Lower lobe of right lung (tissue), 2 donors: ENCODE measurements around the gene CHRNA7. TPM values are rescaled to one million over a fixed set of nuclear protein-coding genes. Genes with fewer than 3 reads are reported as not detected.

Experiments
- ATAC-seq, 2 donors: fragments of 200-7000 bp; cut with Tn5 transposase; one replicate each; pipeline ENCODE4 v1.9.1; 2020 to 2022; ENCODE audit warnings: mild to moderate bottlenecking in 2 of 2, moderate library complexity in 2 of 2
- DNase-seq: peaks from one replicate; pipeline ENCODE4 v3.0.0-alpha.2; 2020
- H3K27ac ChIP-seq: fragments of 200-600 bp; one replicate; pipeline ENCODE4 v1.8.0; 2022
- H3K27me3 ChIP-seq: fragments of 200-600 bp; one replicate; pipeline ENCODE4 v1.8.0; 2022; ENCODE audit warnings: low read depth
- H3K36me3 ChIP-seq: fragments of 200-600 bp; one replicate; pipeline ENCODE4 v1.8.0; 2022; ENCODE audit warnings: mild to moderate bottlenecking
- H3K4me1 ChIP-seq: fragments of 200-600 bp; one replicate; pipeline ENCODE4 v1.8.0; 2022
- H3K4me3 ChIP-seq: fragments of 200-600 bp; one replicate; pipeline ENCODE4 v1.8.0; 2022; ENCODE audit warnings: mild to moderate bottlenecking
- H3K9me3 ChIP-seq: fragments of 200-600 bp; one replicate; pipeline ENCODE4 v1.8.0; 2022
- CTCF ChIP-seq: fragments of 200-600 bp; IDR thresholded peaks from one replicate; pipeline ENCODE4 v1.8.0; 2022; ENCODE audit warnings: antibody characterized with exemption, mild to moderate bottlenecking
- intact Hi-C: fragments of 100-400 bp; cut with DNase I; formaldehyde crosslinking; loops from one replicate; pipeline ENCODE4 v1.11.0; 2022
- total RNA-seq: library from RNA; stranded (reverse); fragmentation: NEBNext Ultra II Directional; extraction: Animal tissue kit (Norgen Biotek cat#: 25700); gene quantifications from one replicate; pipeline ENCODE4 v1.2.1, GENCODE V29; 2021
- donor health status: DM: no; HTN: yes; CAD: no; lungs with severe emphysema.

Gene CHRNA7
- total RNA-seq, 1 donor from 2014 or later, result 0.92 TPM

GRCh38 chr15:32096916-32097617 is 66.8 kb downstream of the CHRNA7 start:
- TF ChIP-seq CTCF, result no peak
- H3K27me3 ChIP-seq, result no peaks in the 10 kb centered on the region
- H3K27ac ChIP-seq, result no peak overlapping the region
- no peaks in the 10 kb centered on the region for H3K9me3 ChIP-seq
- intact Hi-C loops, result no loop called here
- H3K36me3 ChIP-seq, result no peaks in the 10 kb centered on the region
- no peak overlapping the region for H3K4me3 ChIP-seq
- no peaks in the 10 kb centered on the region for H3K4me1 ChIP-seq
- DNase-seq, result no peak
- ATAC-seq, result no peak

GRCh38 chr15:32098033-32098432 is 67.7 kb downstream of the CHRNA7 start:
- no peak for DNase-seq
- no peak for ATAC-seq
- H3K27me3 ChIP-seq, result no peaks in the 10 kb centered on the region
- no peak overlapping the region for H3K4me3 ChIP-seq
- no peak for TF ChIP-seq CTCF
- intact Hi-C loops, result no loop called here
- H3K36me3 ChIP-seq, result no peaks in the 10 kb centered on the region
- no peaks in the 10 kb centered on the region for H3K9me3 ChIP-seq
- H3K27ac ChIP-seq, result no peak overlapping the region
- H3K4me1 ChIP-seq, result no peaks in the 10 kb centered on the region

GRCh38 chr15:32099097-32099785 is 68.9 kb downstream of the CHRNA7 start:
- no peak for TF ChIP-seq CTCF
- ATAC-seq, result no peak
- intact Hi-C loops, result no loop called here
- no peaks in the 10 kb centered on the region for H3K27me3 ChIP-seq
- H3K4me3 ChIP-seq, result no peak overlapping the region
- H3K36me3 ChIP-seq, result no peaks in the 10 kb centered on the region
- no peaks in the 10 kb centered on the region for H3K9me3 ChIP-seq
- H3K4me1 ChIP-seq, result no peaks in the 10 kb centered on the region
- H3K27ac ChIP-seq, result no peak overlapping the region
- no peak for DNase-seq

GRCh38 chr15:32099956-32100684 is 69.8 kb downstream of the CHRNA7 start:
- Histone ChIP-seq H3K4me1 (no peaks in the 10 kb centered on the region), H3K36me3 (no peaks in the 10 kb centered on the region), H3K27me3 (no peaks in the 10 kb centered on the region), H3K4me3 (no peak overlapping the region), H3K27ac (no peak overlapping the region), H3K9me3 (no peaks in the 10 kb centered on the region)
- no peak for TF ChIP-seq CTCF
- ATAC-seq (no peak), DNase-seq (no peak)
- intact Hi-C loops, result no loop called here

GRCh38 chr15:32104061-32104995 is 74.0 kb downstream of the CHRNA7 start:
- no peak for DNase-seq
- H3K4me3 ChIP-seq, result no peak overlapping the region
- no peak for ATAC-seq
- no peaks in the 10 kb centered on the region for H3K36me3 ChIP-seq
- no peaks in the 10 kb centered on the region for H3K4me1 ChIP-seq
- H3K27ac ChIP-seq, result no peak overlapping the region
- intact Hi-C loops, result no loop called here
- no peak for TF ChIP-seq CTCF
- no peaks in the 10 kb centered on the region for H3K27me3 ChIP-seq
- H3K9me3 ChIP-seq, result no peaks in the 10 kb centered on the region
